ENCODE measurements around the gene LRCH1. TPM values are rescaled to one million over a fixed set of nuclear protein-coding genes. Genes with fewer than 3 reads are reported as not detected.
"Not testable (repeated sequence)": the region's sequence is repeated elsewhere in the genome, so short reads cannot be mapped to it uniquely, and the experiment has no call there.

The LRCH1 gene
- 10 to 100 TPM; 20.3 to 30.2 (median 28.7) TPM for polyA plus RNA-seq (ENCODE audit: insufficient read depth in 1 of 5, insufficient read length in 5 of 5, low replicate concordance in 1 of 5)
- long read RNA-seq, donor 1, full-length matches to known transcripts = 3 of 8 reads
- long read RNA-seq, donor 1, partial matches to known transcripts = 5 of 8 reads
- long read RNA-seq, donor 1, other reads (novel, unspliced or antisense) = 0 of 8 reads
- long read RNA-seq, donor 2, full-length matches to known transcripts = 4 of 4 reads
- long read RNA-seq, donor 2, partial matches to known transcripts = 0 of 4 reads
- long read RNA-seq, donor 2, other reads (novel, unspliced or antisense) = 0 of 4 reads
- long read RNA-seq, donor 3 = 0 reads
- long read RNA-seq, donor 4, full-length matches to known transcripts = 3 of 3 reads
- long read RNA-seq, donor 4, partial matches to known transcripts = 0 of 3 reads
- long read RNA-seq, donor 4, other reads (novel, unspliced or antisense) = 0 of 3 reads
- long read RNA-seq, donor 5, full-length matches to known transcripts = 3 of 3 reads
- long read RNA-seq, donor 5, partial matches to known transcripts = 0 of 3 reads
- long read RNA-seq, donor 5, other reads (novel, unspliced or antisense) = 0 of 3 reads
- long read RNA-seq, donor 6, full-length matches to known transcripts = 1 of 14 reads
- long read RNA-seq, donor 6, partial matches to known transcripts = 13 of 14 reads
- long read RNA-seq, donor 6, other reads (novel, unspliced or antisense) = 0 of 14 reads
- long read RNA-seq, donor 7, full-length matches to known transcripts = 3 of 3 reads
- long read RNA-seq, donor 7, partial matches to known transcripts = 0 of 3 reads
- long read RNA-seq, donor 7, other reads (novel, unspliced or antisense) = 0 of 3 reads
- long read RNA-seq, donor 8, full-length matches to known transcripts = 2 of 18 reads
- long read RNA-seq, donor 8, partial matches to known transcripts = 16 of 18 reads
- long read RNA-seq, donor 8, other reads (novel, unspliced or antisense) = 0 of 18 reads

GRCh38 chr13:46552889-46553520 is at the start of gene LRCH1:
TSS of gene LRCH1 (plus strand) at chr13:46553170. CDS start at chr13:46553397, 227 bp downstream.
- DNase-seq = peak; percentile 83 to 85

- DNase-seq = no peak
Observed at GRCh38 chr13:46504036-46504435, 48.9 kb upstream of the LRCH1 start.

DNA sequence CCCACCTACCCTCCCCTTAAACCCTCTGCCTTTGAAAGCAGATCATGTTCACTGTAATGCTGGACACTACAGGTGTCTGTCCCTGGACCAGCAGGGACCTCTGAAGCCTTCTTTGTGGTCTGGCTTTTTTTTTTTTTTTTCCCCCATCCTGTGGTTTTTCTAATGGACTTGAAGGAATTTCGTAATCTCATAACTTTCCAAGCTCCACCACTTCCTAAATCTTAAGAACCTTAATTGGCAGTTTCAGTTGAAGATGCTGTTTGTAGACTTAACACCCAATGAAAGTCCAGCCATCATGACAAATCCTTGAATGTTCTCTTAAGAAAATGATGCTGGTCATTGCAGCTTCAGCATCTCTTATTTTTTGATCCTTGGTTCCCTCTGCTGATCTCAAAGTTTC is 45.0 kb upstream of the LRCH1 start:
- DNase-seq = no peak

DNA sequence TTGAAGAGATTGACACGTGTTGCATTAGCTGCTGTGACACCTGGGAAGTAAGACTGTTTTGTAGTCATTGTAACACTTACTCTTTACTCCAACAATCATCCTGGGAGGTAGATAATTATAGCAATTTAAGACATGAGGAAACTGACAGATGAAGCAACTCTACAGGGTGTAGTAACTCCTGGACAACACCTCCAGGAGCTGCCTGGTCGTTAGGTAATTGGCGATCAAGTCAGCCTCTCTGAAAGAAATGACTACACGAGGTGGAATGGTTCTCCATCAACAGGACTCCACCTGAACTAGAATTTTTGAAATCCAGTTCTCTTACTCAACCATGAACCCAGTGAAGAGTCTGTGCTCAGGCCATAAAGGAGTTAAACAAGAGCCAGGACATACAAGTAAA is 43.0 kb upstream of the LRCH1 start:
- DNase-seq = no peak

DNA sequence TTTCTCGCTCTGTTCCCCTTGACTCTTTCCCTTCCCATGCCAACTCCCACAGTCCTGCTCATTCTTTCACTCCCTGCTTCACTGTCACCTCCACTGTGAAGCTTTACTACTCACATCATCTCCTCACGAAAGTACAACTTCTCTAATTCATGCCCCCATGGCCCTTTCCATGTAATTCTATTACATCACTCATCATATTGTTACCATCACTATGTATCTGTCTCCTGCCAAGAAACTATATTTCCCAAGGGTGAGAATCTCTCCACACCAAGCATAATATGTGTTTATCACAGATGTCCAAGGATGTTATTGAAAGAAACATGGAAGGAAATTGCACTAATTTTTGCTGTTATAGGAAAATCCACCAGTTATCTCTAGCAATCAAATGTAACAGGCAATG is 37.2 kb upstream of the LRCH1 start:
- DNase-seq = no peak

GRCh38 chr13:46516599-46517338 is 36.2 kb upstream of the LRCH1 start:
- DNase-seq = no peak

DNA sequence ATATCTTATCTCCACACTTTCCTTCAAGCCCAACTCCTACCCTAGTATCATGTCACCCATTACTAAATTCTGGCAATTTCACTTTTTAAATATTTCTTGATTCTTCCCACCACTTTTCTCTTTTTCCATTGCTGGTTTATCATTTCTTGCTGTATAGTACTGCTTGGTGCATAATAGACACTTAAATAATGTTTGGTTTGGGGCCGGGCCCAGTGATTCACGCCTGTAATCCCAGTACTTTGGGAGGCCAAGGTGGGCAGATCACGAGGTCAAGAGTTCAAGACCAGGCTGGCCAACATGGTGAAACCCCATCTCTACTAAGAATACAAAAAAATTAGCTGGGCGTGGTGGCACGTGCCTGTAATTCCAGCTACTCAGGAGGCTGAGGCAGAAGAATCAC is 35.2 kb upstream of the LRCH1 start:
- not testable (repeated sequence) for DNase-seq

GRCh38 chr13:46519182-46519581 is 33.8 kb upstream of the LRCH1 start:
- no peak for DNase-seq

GRCh38 chr13:46520166-46520565 is 32.8 kb upstream of the LRCH1 start:
- DNase-seq = no peak

DNA sequence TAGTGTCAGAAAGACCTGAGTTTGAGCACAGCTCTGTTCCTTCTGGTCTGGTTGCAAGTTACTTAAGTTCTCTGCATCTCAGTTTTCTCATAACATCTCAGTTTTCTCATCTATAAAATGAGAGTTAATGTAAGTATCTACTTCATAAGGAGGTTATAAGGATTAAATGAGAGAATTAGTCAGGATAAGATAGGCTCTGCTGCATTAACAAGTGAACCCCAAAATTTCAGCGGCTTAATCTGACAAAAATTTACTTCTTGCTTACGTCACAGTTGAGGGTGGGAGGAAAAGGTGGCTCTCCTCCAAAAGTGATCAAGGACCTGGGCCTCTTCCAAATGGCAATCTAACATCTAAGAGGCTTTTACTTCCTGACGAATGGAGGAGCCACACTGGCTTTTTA is 31.5 kb upstream of the LRCH1 start:
- DNase-seq = no peak

DNA sequence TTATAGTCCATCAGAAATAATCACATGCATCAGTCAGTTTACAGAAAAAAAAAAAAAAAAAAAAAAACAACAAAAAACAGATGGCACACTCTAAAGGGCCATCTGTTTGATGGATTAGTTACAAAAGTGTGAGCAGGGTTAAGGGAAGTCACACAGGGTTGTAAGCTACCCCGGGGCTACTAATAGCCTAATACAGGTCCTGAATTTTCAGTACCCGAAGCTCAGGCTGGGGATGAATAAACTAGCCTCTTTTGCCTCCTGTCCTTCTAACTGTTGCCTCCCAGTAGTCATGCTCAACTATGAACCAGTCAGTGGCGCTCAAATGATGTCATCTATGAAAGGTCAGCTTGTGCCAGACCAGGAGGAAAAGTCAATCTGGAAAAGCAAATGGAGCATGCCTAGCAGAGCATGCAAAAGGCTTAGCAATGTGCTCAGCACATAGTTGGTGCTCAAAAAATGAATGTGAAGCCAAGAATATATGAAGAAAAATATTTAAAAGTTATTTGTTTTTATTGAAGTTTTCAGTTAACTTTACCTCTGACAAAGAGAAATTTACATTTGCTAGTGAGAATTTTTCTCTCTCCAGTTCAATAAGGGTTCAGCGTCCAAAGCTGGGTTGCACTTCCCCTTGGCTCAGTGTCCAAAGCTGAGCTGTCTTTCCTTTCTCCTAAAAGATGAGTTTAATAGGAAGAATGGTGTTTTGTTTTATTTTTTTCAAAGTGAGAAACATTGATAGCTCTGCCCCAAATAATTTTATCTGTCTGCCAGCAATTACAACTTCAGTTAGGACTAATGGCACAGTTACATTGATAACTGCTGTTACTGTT is 30.8 kb upstream of the LRCH1 start:
- no peak for DNase-seq

DNA sequence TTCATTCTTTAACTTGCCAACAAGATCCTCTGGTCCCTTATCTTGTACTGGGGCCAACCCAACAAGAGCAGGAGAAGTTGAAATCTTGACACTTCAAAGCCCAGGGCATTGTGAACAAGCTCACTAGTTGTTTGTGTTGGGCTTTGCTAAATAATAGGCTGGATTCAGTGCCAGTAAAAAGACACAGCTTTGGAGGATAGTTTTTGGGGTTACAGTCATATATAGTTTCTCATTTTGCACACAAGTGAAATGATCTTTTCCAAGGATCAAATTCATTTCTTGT is 30.3 kb upstream of the LRCH1 start:
- DNase-seq = no peak

DNA sequence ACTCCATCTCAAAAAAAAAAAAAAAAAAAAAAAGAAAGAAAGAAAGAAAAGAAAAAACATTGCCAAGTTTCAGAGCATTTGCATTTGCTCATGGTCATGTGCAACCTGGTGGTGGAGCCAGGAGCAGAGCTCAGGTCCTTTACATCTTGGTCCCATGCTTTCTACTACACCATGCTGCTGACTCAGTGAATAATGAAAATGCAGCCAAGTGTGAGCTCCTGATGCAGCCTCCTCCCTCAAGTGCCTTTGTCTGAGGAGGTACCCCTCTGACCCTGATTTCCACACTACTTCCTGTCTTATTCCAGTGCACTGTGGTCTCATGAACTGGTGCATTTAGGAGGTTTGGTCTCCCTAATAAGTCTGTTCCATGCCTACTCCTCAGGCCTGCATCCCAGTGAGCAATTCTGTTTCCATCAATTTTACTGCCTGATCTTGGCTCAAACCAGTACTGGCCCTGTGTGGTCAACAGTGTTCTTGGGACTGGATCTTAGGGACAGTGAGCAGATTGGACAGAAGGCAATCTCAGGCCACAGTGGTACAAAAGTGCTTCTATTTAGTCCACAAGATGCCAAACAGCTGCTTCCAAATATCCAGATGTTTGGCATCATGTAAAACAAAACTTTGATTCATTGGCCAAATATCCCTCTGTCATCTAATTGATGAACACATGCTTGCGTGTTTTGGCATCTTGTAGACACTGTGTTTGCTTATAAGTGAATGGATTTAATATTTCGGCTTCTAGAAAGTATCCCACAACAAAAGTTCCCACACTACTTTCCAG is 28.8 kb upstream of the LRCH1 start:
- DNase-seq = peak; percentile 48 to 50

- no peak for DNase-seq
Observed at GRCh38 chr13:46526100-46526735, 26.8 kb upstream of the LRCH1 start.

DNA sequence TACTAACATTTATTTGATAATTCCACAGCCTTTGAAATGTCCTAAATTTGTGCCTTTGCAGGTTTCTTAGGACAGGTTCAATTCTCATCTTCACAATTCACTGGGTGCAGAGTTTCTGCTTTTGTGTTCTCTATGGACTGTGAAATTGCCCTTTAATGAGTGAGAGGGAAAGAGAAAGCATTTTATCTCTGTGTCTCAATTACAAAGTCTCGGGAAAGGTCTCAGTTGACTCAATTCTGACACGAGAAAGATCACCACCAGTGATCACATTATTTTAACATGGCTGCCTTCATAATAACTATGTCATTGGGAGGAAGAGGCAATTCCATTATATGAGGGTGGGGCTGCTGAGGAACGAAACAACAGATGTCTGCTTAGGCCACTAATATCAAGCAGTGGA is 26.2 kb upstream of the LRCH1 start:
- no peak for DNase-seq

DNA sequence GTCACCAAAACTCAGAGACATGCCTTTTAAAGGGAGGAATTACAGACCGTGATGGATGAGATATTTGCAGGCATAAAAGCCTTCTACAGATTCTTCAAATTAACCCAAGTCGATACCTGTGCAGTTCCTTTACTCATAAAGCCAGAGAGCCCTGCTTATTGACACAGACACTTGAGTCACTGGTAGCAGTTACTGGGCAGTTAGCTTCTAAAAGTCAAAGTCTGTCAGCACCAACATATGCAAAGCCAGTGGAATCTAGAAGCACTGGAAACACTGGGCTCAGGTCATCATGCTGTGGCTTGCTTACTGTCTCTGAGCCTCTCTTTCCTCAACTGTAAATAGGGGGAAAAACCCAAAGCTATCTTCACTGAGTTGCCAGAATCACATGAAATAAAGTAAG is 25.7 kb upstream of the LRCH1 start:
- no peak for DNase-seq

DNA sequence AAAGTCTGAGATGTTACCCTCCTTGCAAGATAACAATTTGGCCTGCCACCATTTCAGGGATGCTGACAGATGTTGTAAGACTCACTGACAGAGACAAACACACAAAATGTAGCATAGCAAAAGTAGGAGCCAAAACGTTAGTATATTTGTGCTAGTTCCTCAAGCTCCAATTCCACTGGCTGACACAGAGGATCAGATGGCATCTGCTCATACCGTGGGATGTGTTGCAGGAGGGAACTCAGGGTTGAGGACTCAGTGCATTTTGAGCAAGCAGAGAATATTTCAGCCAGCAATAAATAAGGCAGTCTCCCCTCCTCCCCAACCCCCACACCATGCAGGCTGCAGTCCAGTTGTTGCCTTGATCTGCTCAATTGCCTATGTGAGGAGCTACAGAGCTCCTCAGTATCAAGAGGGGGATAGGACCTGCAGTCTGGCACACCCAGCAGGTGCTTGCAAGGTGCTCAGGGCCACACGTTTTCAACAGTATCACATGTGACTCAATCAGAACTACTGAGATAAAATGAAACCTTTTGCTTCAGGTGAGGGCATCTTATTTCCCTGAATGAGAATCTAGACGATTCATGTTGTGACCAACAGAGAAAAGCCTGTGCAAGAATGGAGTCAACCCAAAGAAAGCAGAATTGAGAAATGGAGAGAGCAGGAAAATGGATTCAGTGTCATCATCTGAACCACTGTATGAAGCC is 23.6 kb upstream of the LRCH1 start:
- DNase-seq = no peak

DNA sequence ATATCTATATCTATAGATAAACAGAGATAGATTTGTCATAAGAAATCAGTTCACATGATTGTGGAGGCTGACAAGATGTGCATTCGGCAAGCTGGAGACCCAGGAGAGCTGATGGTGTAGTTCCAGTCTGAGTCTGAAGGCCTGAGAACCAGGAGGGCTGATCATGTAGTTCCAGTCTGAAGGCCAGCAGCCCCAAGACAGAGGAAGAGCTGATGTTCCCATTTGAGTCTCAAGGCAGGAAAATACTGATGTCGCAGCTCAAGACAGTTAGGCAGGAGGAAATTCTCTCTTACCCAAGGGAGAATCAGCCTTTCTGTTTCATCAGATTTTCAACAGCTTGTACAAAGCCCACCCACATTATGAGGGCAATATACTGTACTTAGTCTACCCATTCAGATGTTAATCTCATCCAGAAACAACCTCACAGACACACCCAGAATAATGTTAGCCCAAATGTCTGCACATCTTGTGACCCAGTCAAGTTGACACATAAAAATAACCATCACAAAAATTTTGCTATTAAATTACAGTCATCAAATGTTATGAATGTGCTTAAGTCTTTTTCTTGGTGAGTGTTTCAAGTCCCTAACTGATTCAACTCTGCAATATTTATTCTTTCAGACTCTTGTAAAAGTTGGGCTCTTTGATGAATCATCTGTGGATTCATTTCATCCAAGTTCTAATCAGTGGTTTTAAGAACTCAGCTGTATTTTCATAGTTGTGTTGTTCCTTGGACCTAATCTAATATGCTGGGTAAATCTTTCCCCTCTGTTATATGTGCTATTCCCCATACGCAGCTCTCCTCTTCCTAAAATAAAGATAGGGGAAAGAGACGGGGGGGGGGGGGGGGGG is 22.7 kb upstream of the LRCH1 start:
- DNase-seq = no peak

Data from right lung (tissue), 10 donors.